GM21447 (cell line): ENCODE data around the gene FGD5.
A peak's percentile ranks its signal among the peaks of the same experiment; 100 is the strongest.

Experiments used
- ATAC-seq: cut with Tn5 transposase; IDR thresholded peaks from one replicate; pipeline ENCODE4 v1.9.1; 2021; ENCODE audit not compliant: unreplicated experiment

FGD5 gene

DNA sequence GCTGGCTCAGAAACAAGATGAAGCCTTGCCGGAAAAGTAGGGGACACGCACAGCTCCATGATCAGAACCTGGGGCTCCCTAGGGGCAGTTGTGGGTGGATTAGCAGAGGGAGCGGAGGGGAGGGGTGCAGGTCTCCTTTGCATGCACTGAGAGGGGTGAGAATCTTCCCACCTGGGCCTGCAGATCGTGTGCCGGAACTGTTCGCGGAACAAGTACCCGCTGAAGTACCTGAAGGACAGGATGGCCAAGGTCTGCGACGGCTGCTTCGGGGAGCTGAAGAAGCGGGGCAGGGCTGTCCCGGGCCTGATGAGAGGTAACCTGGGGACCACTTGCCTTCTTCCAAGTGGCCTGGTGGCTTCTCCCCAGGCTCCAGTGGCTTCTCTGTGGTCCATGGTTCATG, 104.1 kb downstream of the FGD5 start:
- ATAC-seq = no peak

DNA sequence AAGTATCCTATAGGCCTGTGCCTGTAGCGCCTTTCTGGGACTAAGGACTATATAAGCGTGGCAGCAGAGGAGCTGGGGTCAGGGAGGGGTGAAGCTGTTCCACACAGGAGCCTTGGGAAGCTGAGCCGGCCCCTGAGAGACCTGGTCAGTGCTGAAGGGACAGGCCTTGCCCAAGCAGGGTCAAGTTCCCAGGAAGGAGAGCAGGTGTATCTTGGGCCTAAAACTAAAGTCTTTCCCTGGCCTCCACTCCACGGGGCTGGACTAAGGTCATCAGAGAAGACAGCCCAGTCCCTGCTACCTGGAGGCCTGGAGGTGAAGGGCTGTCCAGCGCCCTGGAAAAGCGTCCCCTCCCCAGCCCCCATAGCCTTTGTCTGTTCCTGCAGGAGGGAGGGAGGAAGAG, 104.7 kb downstream of the FGD5 start:
- ATAC-seq = no peak

DNA sequence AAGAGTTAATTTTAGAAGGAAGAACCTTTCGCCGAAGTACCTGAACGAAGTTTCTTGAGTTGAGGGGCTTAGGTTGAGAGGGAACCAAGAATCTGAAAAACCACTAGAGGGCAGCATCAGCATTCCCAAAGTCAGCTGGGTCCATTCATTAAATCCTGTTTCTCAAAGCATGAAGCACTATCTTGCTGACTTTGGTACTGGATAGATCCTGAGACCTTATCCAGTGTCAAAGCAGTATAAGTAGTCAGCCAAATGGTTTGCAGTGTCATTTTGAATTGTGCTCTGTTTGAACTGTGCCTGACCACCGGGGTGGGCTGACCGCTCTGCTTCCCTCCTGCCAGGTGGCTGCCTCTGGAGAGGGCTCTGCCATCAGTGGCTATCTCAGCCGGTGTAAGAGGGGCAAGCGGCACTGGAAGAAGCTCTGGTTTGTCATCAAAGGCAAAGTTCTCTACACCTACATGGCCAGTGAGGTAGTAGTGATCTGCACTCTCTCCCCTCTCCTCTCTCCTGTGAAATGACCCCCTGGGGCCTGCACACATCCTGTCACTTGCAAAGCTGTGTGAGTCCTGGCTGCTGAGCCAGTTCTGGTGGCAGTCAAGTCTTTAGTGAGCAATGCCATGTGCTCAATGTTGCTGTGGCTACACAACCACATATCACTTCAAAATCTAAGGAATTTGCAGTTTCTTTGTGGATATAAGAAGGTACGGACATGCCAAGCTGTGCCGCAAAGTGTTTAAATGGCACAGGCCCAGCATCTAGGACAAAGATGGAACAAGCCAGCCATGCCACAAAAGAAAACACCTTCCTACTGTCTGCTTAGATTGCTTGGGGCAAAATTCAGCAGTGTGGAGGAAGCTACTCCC, 107.2 kb downstream of the FGD5 start:
- no peak for ATAC-seq

DNA sequence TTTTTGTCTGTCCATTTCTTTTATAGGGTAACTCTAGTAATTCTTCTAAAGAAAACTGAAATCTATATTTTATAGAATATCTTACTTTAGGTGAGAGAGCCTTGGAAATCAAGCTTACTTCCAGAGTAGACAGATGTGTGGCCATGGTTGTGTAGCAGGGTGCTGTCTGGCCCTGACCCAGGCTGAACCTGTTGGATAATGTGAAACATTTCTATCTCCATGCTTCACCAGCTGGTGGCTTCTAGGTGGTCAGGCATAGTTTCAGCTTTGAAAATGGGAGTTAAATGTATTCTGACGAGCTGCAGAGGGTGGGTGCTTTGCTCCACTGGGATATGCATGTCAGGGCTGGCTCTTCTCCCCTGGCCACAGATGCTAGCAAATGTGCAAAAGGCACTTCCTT, 107.8 kb downstream of the FGD5 start:
- no peak for ATAC-seq

DNA sequence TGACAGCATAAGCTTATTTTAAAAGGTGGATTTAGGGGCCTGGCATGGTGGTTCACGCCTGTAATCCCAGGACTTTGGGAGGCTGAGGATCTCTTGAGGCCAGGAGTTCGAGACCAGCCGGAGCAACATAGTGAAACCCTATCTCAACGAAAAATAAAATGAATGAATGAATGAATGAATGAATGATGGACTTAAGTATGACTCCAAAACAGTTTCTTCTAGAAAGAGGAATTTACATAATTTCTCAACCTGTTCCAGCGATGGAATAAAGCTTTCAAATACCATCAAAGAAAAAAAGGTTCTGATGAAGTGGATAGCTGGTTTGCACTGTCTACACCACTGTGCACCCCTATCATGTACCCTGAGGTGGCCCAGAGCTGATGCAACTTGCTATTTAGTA, 108.5 kb downstream of the FGD5 start:
- ATAC-seq = no peak

DNA sequence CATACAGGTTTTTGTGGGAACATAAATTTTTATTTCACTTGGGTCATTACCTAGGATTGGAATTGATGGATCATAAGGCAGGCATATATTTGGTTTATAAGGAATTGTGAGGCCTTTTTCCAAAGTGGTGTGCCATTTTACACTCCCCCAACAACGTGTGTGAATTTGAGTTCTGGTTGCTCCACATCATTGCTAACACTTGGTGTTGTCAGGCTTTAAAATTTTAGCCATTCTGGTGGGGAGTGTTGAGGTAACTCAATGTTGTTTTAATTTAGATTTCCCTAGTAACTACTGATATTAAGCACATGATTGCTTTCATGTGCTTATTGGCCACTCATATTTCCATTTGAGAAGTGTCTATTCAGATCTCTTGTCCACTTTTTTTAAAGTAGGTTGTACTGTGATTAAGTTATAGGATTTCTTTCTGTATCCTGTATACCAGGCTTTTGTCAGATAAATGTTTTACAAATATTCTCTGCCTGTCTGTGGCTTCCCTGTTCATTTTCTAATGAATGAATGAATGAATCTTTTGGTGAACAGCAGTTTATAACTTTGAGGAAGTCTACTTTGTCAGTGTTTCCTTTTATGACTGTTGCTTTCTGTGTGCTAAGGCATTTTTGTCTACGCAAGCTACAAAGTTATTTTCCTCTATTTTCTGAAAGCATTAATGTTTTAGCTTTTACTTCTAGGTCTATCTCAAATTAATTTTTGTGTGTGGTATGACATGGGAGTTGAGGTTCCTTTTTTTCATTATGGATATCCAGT, 110.7 kb downstream of the FGD5 start:
- ATAC-seq = no peak

DNA sequence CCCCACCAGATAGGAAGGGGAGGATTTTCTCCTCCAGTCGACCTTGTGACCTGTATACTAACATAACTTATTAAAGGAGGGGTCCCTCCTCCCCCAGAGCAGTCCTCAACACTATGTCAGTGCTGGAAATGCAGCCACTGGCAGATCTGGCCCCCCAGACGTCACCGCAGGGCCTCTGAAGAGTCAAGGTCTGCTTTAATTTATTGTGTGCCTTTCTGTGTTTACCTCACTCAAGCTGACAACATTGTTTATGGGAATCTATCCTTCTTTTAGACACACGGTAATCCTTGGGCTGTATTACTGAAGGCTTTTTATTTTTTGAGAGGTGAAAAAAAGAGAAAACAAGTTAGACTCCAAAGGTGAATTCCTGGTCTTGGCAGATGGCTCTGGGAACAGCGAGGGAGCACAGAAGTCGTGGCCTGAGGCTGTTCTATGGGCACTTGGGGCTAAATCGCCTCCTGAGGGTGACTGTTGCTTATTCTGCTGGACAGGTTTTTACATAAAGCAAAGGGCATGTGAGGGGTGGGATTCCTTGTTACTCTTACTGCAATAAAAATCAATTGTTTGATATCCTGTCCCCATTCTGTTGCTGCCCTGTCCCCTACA, 115.2 kb downstream of the FGD5 start:
- no peak for ATAC-seq

DNA sequence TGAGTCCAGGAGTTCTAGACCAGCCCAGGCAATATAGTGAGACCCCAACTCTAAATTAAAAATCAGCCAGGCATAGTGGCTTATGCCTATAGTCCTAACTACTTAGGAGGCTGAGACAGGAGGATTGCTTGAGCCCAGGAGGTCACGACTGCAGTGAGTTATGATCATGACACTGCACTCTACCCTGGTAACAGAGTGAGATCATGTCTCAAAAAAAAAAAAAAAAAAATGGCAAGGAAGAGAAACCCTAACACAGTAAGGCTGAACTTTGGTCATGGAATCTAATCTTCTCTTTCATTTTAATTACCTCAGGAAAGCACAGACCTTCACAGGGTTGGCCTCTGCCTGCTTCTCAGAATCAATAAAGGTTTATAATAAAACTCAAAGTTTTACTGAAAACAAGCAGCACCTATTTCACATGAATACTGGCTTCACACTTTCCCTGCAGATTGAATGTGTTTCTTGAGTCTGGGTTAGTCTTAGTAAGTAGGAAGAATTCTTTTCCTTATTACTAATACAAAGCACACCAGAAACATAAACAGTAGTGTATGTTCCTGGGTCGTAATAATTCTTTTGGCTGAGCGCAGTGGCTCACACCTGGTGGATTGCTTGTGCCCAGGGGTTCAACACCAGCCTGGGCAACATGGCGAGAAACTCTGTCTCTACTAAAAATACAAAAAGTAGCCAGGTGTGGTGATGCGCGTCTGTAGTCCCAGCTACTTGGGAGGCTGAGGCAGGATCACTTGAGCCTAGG, 117.0 kb downstream of the FGD5 start:
- ATAC-seq = no peak

DNA sequence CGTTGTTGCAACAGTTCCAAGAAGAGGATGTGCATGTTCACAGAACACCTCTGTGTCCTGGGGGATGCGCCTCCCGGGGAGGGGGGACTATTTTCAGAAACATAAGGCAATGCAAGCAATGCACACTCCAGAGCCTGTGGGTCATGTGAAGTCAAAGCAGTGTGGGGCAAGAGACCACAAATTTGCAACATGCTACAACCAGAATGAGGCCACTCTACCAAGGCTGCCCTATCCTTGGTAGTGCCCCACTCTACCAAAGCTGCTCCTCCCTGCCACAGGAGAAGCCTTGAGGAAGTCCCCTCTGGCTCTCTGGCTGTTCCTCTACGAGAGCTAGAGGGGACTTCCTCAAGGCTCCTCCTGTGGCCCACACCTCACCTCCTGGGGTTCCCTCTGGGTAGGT, 120.2 kb downstream of the FGD5 start:
- no peak for ATAC-seq

DNA sequence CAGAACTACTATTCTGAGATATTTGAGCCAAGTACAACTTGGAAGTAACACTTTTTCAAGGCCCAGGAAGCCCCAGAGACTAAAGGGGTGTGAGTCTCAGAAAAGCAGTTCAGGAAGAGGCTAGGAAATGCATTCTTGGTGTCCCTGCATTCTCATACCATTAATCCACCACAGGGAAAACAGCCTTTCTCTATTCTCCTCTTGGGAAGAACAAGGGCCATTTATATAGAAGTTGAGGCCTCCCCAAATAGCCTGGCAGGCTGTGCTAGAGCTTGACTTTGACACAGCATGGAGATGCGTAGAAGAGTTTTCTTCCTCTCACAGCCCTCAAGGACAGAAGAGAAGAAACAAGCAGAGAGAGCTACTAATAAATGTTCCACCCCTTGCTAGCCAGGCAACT, 123.1 kb downstream of the FGD5 start:
- no peak for ATAC-seq

DNA sequence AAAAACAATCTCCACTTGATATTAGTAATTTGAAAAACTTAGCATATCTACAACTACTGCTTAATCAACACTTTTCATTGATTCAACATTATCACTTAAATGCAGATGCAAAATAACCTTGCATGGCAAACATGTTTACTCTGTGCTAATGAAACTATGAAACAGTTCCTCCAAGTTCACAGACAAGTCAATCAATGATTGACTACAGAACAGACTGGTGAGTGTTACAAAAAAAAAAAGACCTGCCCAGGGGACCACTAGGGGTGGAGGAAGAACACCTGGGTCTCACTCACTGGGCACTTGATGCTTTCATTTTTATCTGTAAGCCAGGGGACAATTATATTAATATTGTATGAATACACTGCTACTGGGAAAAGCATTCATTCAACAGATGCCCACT, 124.3 kb downstream of the FGD5 start:
- peak; percentile 34 for ATAC-seq

DNA sequence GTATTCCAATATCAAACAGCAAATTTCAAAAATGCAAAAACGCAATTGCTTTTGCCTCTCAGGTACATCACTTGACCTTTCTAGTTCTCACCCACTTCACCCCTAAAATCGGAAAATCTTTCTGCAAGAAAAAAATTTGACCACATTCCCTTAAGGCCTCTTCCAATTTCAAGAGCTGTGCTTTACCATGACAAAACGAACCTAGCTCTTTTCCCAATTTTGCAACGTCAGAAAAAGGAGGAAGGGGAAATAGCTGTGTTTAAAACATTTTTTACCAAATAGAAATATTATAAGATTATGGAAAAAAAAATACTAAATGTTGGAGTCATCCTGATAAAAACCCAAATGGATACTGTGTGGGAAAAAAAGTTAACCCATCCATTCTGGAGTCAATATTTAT, 127.5 kb downstream of the FGD5 start:
- ATAC-seq = no peak

DNA sequence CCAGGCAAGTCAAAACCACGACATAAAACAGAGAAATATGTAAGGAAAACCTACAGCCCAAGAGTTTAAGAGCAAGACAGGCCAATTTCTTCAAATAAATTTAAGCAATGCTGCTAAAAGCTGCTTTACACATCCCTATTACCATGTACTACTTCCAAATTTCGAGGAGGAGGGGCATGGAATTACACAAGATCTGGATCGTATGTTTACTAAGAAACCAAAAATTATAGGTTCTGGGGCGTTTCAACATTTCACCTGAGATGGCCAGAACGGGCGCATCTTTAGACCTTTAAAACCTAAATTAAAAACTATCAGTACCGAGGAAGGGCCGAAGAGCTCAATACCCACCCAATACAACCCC, 128.0 kb downstream of the FGD5 start:
- no peak for ATAC-seq

DNA sequence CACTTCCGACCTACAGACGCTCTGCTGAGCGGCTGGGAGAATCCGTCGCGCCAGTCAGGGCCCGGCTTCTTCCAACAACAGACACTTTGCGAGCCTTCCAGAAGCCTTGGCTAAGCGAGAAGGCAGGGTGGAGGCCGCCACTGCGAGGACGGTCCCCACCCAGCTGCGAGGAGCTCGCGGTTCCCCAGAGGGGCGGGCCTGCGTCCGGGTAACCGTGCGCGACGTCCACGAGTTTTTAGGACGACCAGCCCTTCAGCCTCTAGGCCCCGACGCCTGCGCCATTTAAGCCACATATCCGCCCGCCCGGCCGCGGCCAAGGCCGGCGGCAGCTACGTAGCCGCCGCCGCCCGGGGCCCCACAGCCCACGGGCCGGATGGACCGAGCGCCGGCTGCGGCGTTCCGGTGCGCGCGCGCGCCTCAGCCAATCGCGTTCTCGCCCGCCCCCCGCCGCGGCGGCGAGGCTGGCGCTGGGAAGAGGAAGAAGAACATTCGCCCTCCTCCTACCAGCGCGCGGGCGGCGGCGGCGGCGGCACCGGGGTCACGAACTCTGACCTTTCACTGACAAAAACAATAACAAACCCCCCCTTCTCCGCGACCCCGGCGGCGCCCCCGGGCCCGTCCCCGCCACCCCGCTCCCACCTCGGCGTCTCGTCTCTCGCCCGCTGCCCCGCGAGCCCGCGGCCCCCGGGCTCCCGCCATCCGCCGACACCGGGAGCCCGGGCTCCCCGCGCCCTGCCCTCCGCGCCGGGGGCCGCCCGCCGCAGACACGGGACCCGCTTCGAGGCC, 128.5 kb downstream of the FGD5 start, which contains the start of gene NR2C2:
Gene NR2C2 (plus strand): TSS at position 484 of the 786 bp plus-strand sequence. CDS start 56,332 bp downstream, outside the sequence.
- peak; percentile 47 for ATAC-seq

DNA sequence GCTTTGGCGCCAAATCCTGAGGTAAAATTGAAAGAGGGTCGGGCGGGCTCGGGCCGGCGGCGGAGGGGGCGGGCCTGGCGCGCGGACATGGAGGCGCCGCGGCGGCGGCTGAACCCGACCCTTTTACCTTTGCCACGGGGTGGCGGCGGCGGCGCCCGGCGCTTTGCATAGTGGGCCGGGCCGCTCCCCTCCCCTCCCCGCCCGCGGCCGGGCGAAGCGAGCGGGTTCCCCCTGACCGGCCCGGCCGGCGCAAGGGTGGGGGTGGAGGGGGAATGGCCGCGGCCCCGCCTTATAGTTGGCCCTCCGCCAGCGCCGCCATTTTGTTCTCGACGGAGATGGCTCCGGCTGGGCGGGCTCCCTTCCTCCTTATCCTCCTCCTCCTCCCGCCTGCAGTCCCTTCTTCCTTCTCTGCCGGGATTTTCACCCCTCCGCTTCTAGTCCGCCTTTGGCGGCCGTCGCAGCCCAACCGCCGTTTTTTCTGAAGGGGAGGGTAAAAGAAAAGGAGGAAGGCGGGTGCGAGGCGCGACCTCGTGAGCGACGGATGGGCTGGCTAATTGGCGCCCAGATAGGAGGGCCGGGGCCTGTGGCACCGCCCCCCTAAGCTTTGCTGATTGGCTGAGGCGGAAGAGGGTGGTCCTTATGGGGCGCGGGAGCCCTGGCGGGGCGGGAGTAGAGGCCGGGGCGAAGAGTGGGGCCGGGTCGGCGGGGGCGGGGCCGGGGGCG, 129.3 kb downstream of the FGD5 start:
- ATAC-seq = peak; percentile 86

DNA sequence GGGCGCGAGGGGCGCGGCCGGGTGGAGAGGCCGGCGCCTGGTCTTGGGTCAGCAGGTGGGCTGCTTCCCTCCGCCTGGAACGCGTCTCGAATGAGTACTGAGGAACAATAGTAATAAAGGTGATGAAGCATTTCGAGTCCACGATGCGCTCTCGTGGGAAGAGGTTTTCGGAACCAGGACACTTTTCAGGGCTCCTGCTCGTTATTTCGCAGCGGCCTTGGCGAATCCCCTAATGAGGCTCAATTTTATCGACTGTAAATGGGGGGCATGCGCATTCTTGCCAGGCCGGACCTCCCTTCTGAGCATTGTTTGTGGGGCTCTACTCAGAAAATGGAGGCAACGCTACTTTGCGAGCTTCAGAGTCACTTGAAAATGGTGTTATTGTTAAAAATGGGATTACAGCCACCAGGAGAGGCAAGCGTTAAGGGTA, 129.9 kb downstream of the FGD5 start:
- ATAC-seq = no peak

DNA sequence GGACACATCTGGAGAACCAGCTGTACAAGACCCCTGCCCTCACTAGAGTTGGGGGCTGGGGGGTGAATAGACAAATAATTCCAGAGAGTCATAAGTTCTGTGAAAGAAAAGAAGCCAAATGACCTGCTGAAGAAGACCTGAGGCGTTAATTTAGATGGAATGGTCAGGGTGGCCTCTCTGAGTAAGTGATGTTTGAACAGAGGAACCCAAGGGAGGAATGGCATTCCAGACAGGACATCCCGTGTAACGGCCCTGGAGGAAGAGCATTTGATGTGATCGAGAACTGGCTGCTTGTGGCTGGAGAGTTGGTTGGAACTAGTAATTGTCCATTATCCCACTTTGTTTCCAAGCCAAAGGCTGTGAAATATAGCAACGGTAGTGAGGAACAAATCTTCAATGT, 130.4 kb downstream of the FGD5 start:
- ATAC-seq = no peak

DNA sequence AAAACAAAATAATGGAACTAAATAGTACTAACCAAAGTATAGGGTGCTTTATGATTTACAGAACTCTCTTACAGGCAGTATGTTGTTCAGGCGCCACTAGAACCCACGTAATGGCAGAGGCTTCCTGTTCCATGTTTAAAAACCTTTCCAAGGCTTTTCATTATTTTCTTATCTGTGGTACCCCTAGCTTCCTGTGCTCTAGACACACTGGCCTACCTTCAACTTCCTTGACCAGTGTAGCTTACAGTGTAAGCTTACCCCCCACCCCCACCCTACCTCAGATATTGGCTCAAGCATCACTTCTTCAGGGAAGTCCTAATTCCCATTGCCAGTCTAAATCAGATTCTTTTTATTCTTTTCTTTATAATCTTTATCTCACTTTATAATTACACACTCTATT, 131.5 kb downstream of the FGD5 start:
- no peak for ATAC-seq

DNA sequence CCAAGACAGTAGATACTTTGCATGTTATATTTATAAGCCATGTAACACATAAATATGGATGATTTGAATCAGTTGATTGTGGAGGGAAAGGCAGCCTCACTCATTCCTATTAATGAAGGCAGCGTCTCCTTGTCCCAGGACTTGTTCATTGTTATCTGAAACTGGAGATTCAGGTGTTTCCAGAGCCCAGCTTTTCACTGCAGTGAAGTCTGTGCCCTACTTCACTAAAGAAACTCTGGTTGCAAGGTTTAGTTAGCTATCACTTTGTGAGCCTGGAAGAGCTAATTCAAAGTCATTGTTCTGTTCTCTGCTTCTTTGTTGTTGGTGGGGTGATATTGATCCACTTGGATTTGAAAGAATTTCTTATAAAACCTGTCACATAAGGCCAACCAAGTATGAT, 138.4 kb downstream of the FGD5 start:
- no peak for ATAC-seq

DNA sequence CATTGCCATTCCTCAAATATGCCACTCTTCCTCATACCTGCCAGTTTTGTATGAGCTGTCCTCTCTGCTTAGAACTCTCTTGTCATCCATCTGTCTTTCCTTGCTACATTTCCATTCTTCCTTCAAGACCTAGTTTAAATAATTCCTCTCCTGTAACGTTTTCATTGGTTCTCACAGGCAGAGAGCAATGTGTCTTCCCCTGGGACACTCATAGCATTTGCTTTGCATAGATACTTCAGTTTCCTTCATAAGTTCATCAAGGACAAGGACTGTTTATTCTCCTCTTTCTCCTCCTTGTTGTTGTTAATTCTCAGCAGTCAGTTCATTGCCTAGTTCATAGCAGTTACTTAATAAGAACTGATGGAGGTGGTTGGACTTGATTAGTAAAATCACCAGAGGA, 139.2 kb downstream of the FGD5 start:
- ATAC-seq = no peak
